22Rv1 (cell line): ENCODE measurements around the gene ALG5.

ENCODE experiments used
- ZFX ChIP-seq: fragments of 450-650 bp; IDR thresholded peaks from 2 replicates; pipeline ENCODE4 v1.6.1; 2017; ENCODE audit warnings: antibody characterized with exemption, borderline replicate concordance
- TF ChIP-seq, protein P1 (sequence below): fragments of 450-650 bp; IDR thresholded peaks from 2 replicates; pipeline ENCODE4 v1.5.1; 2017; ENCODE audit warnings: mild to moderate bottlenecking

DNA sequence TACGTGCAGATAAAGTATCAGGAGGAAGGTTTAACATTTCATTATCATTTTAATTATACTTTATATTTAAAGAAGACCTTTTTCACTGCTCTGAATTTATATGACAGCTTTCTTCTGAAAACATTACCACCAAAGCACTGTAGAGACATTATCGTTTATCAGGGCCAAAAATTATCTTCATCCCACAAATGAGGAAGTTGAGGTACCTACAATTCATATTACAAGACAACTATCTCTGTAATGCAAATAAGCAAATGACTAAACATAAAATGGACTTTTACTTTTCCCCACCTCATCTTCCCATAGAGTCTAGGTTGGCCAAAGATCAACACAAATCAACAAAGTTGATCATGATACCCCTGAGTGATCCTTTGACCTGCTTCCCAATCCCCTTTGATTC lies 48.2 kb downstream of the ALG5 start:
- no peak for TF ChIP-seq ZFX
- TF ChIP-seq, protein P1, sequence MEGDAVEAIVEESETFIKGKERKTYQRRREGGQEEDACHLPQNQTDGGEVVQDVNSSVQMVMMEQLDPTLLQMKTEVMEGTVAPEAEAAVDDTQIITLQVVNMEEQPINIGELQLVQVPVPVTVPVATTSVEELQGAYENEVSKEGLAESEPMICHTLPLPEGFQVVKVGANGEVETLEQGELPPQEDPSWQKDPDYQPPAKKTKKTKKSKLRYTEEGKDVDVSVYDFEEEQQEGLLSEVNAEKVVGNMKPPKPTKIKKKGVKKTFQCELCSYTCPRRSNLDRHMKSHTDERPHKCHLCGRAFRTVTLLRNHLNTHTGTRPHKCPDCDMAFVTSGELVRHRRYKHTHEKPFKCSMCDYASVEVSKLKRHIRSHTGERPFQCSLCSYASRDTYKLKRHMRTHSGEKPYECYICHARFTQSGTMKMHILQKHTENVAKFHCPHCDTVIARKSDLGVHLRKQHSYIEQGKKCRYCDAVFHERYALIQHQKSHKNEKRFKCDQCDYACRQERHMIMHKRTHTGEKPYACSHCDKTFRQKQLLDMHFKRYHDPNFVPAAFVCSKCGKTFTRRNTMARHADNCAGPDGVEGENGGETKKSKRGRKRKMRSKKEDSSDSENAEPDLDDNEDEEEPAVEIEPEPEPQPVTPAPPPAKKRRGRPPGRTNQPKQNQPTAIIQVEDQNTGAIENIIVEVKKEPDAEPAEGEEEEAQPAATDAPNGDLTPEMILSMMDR = no peak
